Neural cell (in vitro differentiated cells): ENCODE data around the gene NOSTRIN. TPM values are rescaled to one million over a fixed set of nuclear protein-coding genes. Genes with fewer than 3 reads are reported as not detected.

Source experiments
- H2AFZ ChIP-seq: fragments of 200-600, 300-800 bp; sonication (generic), shearing (Covaris generic); 2 replicates; pipeline ENCODE4 v1.6.0; 2014; ENCODE audit warnings: low read depth, mild to moderate bottlenecking, antibody characterized with exemption, low read length, moderate library complexity
- H3F3A ChIP-seq: fragments of 200-600 bp; shearing (Covaris generic); 2 replicates; pipeline ENCODE4 v1.6.1; 2016; ENCODE audit warnings: mild to moderate bottlenecking, moderate library complexity, mixed read lengths, antibody characterized with exemption, low read length; ENCODE audit not compliant: insufficient read depth, poor library complexity, severe bottlenecking
- H3K27ac ChIP-seq: fragments of 200-600, 300-800 bp; sonication (generic), shearing (Covaris generic); 2 replicates; pipeline ENCODE4 v1.5.1; 2014; ENCODE audit warnings: mild to moderate bottlenecking, low read length, moderate library complexity
- H3K27me3 ChIP-seq: fragments of 300-800, 200-600 bp; sonication (generic), shearing (Covaris generic); 2 replicates; pipeline ENCODE4 v1.6.0; 2014; ENCODE audit warnings: mild to moderate bottlenecking, low read depth, low read length, moderate library complexity; ENCODE audit not compliant: insufficient read depth
- H3K36me3 ChIP-seq: fragments of 300-800, 200-600 bp; sonication (generic), shearing (Covaris generic); 2 replicates; pipeline ENCODE4 v1.5.1; 2014; ENCODE audit warnings: mild to moderate bottlenecking, antibody characterized with exemption, low read length, moderate library complexity; ENCODE audit not compliant: insufficient read depth
- H3K4me2 ChIP-seq: fragments of 300-800, 200-600 bp; sonication (generic), shearing (Covaris generic); 2 replicates; pipeline ENCODE4 v1.6.0; 2014; ENCODE audit warnings: mild to moderate bottlenecking, low read length
- H3K4me3 ChIP-seq: fragments of 300-800, 200-600 bp; sonication (generic), shearing (Covaris generic); 2 replicates; pipeline ENCODE4 v1.5.1; 2014; ENCODE audit warnings: mild to moderate bottlenecking, low read length, moderate library complexity
- H3K79me2 ChIP-seq: fragments of 200-600 bp; shearing (Covaris generic); replicated peaks from 2 replicates; pipeline ENCODE4 v1.6.0; 2014; ENCODE audit warnings: mild to moderate bottlenecking, low read length, moderate library complexity; ENCODE audit not compliant: insufficient read depth
- H3K9ac ChIP-seq: fragments of 300-800, 200-600 bp; sonication (generic), shearing (Covaris generic); 2 replicates; pipeline ENCODE4 v1.6.1; 2016; ENCODE audit warnings: mild to moderate bottlenecking, low read length, mixed read lengths
- H3K9me2 ChIP-seq: fragments of 200-600 bp; shearing (Covaris generic); 2 replicates; pipeline ENCODE4 v1.6.1; 2016; ENCODE audit warnings: mild to moderate bottlenecking, low read length, mixed read lengths; ENCODE audit not compliant: insufficient read depth
- H3K9me3 ChIP-seq: fragments of 200-600, 300-800 bp; sonication (generic), shearing (Covaris generic); 2 replicates; pipeline ENCODE4 v1.6.1; 2016; ENCODE audit warnings: mild to moderate bottlenecking, mixed run types, low read length, moderate library complexity, mixed read lengths
- H4K20me1 ChIP-seq: fragments of 200-600 bp; shearing (Covaris generic); 2 replicates; pipeline ENCODE4 v1.6.1; 2016; ENCODE audit warnings: mild to moderate bottlenecking, mixed run types; ENCODE audit not compliant: insufficient read depth
- EP300 ChIP-seq: fragments of 450-650 bp; conservative IDR thresholded peaks from 2 replicates; pipeline ENCODE4 v1.6.1; 2014; ENCODE audit warnings: antibody characterized with exemption, mild to moderate bottlenecking, moderate library complexity; ENCODE audit not compliant: poor library complexity, severe bottlenecking
- EZH2 ChIP-seq: fragments of 200-600, 300-800 bp; shearing (Covaris generic), sonication (generic); IDR thresholded peaks from 2 replicates; pipeline ENCODE4 v1.6.1; 2014; ENCODE audit warnings: antibody characterized with exemption, low read length, borderline replicate concordance, mild to moderate bottlenecking; ENCODE audit not compliant: insufficient read depth, poor library complexity, severe bottlenecking
- MXI1 ChIP-seq: fragments of 450-650 bp; conservative IDR thresholded peaks from 2 replicates; pipeline ENCODE4 v1.6.1; 2014; ENCODE audit warnings: antibody characterized with exemption, mild to moderate bottlenecking; ENCODE audit not compliant: poor library complexity, severe bottlenecking
- POLR2AphosphoS5 ChIP-seq: IDR thresholded peaks from 2 replicates; pipeline ENCODE4 v1.6.1; 2012
- RAD21 ChIP-seq: fragments of 450-650 bp; conservative IDR thresholded peaks from 2 replicates; pipeline ENCODE4 v1.6.1; 2014; ENCODE audit warnings: antibody characterized with exemption, mild to moderate bottlenecking, moderate library complexity
- SMC3 ChIP-seq: fragments of 450-650 bp; conservative IDR thresholded peaks from 2 replicates; pipeline ENCODE4 v1.6.1; 2014; ENCODE audit warnings: antibody characterized with exemption, mild to moderate bottlenecking, moderate library complexity; ENCODE audit not compliant: poor library complexity
- TAF1 ChIP-seq: IDR thresholded peaks from 2 replicates; pipeline ENCODE4 v1.6.1; 2012; ENCODE audit warnings: low read depth
- polyA plus RNA-seq: library from polyadenylated mRNA; depleted of rRNA; stranded (reverse); fragments of >200 nt; gene quantifications from 2 replicates; pipeline ENCODE4 v1.2.3, GENCODE V29; 2014
- TF ChIP-seq, protein P1 (sequence below): IDR thresholded peaks from 2 replicates; pipeline ENCODE4 v1.6.1; 2012; ENCODE audit warnings: borderline replicate concordance
- TF ChIP-seq, protein P2 (sequence below): fragments of 450-650 bp; IDR thresholded peaks from 2 replicates; pipeline ENCODE4 v1.5.1; 2014; ENCODE audit warnings: antibody characterized with exemption, mild to moderate bottlenecking, moderate library complexity; ENCODE audit not compliant: poor library complexity, severe bottlenecking

NOSTRIN gene
- polyA plus RNA-seq, 1 donor from 2014 or later = not detected

DNA sequence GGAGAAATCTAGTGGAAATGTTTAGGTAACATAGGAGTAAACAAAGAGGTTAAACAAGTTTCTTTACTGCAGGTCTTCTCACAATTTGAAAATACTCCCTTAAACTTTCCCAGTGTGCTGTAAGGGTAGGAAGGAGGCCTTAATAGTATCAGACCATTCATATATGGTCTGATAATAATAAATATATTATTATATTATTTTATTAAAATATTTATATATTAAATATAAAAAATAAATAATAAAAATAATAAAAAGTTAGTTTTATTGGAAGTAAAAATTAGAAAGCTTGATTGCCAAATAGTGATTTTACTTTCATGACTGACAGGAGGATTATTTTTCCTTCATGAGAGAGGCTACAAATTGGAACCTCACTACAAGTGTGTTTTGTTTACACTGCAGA is 7.1 kb downstream of the NOSTRIN start:
- no peaks in the 10 kb centered on the region for H3K79me2 ChIP-seq
- no peak overlapping the region for H2AFZ ChIP-seq
- H3K4me2 ChIP-seq = no peak overlapping the region
- no peaks in the 10 kb centered on the region for H3K27me3 ChIP-seq
- no peaks in the 10 kb centered on the region for H3K36me3 ChIP-seq
- no peak overlapping the region for H3K27ac ChIP-seq
- H3K4me3 ChIP-seq = no peak overlapping the region
- no peaks in the 10 kb centered on the region for H3K9me3 ChIP-seq
- H3F3A ChIP-seq = no peaks in the 10 kb centered on the region
- H3K9ac ChIP-seq = no peak overlapping the region
- no peaks in the 10 kb centered on the region for H4K20me1 ChIP-seq
- H3K9me2 ChIP-seq = no peaks in the 10 kb centered on the region
- no peak for TF ChIP-seq EP300
- no peak for TF ChIP-seq EZH2
- no peak for TF ChIP-seq MXI1
- TF ChIP-seq POLR2AphosphoS5 = no peak
- TF ChIP-seq RAD21 = no peak
- TF ChIP-seq, protein P1, sequence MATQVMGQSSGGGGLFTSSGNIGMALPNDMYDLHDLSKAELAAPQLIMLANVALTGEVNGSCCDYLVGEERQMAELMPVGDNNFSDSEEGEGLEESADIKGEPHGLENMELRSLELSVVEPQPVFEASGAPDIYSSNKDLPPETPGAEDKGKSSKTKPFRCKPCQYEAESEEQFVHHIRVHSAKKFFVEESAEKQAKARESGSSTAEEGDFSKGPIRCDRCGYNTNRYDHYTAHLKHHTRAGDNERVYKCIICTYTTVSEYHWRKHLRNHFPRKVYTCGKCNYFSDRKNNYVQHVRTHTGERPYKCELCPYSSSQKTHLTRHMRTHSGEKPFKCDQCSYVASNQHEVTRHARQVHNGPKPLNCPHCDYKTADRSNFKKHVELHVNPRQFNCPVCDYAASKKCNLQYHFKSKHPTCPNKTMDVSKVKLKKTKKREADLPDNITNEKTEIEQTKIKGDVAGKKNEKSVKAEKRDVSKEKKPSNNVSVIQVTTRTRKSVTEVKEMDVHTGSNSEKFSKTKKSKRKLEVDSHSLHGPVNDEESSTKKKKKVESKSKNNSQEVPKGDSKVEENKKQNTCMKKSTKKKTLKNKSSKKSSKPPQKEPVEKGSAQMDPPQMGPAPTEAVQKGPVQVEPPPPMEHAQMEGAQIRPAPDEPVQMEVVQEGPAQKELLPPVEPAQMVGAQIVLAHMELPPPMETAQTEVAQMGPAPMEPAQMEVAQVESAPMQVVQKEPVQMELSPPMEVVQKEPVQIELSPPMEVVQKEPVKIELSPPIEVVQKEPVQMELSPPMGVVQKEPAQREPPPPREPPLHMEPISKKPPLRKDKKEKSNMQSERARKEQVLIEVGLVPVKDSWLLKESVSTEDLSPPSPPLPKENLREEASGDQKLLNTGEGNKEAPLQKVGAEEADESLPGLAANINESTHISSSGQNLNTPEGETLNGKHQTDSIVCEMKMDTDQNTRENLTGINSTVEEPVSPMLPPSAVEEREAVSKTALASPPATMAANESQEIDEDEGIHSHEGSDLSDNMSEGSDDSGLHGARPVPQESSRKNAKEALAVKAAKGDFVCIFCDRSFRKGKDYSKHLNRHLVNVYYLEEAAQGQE = no peak
- TF ChIP-seq, protein P2, sequence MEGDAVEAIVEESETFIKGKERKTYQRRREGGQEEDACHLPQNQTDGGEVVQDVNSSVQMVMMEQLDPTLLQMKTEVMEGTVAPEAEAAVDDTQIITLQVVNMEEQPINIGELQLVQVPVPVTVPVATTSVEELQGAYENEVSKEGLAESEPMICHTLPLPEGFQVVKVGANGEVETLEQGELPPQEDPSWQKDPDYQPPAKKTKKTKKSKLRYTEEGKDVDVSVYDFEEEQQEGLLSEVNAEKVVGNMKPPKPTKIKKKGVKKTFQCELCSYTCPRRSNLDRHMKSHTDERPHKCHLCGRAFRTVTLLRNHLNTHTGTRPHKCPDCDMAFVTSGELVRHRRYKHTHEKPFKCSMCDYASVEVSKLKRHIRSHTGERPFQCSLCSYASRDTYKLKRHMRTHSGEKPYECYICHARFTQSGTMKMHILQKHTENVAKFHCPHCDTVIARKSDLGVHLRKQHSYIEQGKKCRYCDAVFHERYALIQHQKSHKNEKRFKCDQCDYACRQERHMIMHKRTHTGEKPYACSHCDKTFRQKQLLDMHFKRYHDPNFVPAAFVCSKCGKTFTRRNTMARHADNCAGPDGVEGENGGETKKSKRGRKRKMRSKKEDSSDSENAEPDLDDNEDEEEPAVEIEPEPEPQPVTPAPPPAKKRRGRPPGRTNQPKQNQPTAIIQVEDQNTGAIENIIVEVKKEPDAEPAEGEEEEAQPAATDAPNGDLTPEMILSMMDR = no peak
- TF ChIP-seq SMC3 = no peak
- no peak for TF ChIP-seq TAF1

DNA sequence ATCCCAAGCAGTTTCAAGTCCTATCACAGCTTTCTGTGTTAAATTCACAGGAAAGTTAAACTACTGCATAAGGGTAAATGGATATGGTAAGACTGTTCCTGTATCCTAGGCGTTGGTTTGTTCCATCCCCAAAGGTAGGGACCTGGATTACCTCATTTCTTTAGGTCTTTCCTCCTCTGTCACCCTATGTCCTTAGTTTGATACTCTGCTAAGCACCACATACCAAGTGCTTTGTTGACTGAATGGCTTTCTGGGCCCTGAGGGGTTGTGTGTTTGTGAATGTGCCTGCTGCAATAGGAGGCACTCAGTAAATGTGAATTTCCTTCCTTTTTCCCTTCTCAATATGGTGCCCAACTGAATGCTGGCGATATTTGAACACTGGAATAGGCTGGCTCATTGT is 7.8 kb downstream of the NOSTRIN start:
- no peak overlapping the region for H3K4me2 ChIP-seq

More for the DNA sequence above, 7.8 kb downstream of the NOSTRIN start:
- H3K9me3 ChIP-seq = no peaks in the 10 kb centered on the region
- TF ChIP-seq, protein P1 = no peak
- TF ChIP-seq EP300 (no peak), EZH2 (no peak), SMC3 (no peak), MXI1 (no peak), RAD21 (no peak), POLR2AphosphoS5 (no peak), TAF1 (no peak)
- TF ChIP-seq, protein P2 = no peak
- no peak overlapping the region for H3K4me3 ChIP-seq
- H3K27me3 ChIP-seq = no peaks in the 10 kb centered on the region
- no peaks in the 10 kb centered on the region for H3K36me3 ChIP-seq
- no peak overlapping the region for H3K9ac ChIP-seq
- no peak overlapping the region for H2AFZ ChIP-seq
- no peak overlapping the region for H3K27ac ChIP-seq
- no peaks in the 10 kb centered on the region for H3F3A ChIP-seq
- no peaks in the 10 kb centered on the region for H4K20me1 ChIP-seq
- no peaks in the 10 kb centered on the region for H3K79me2 ChIP-seq
- H3K9me2 ChIP-seq = no peaks in the 10 kb centered on the region
